ENCODE results near the gene SPDYE17. TPM values are rescaled to one million over a fixed set of nuclear protein-coding genes. Genes with fewer than 3 reads are reported as not detected.
"Not testable (repeated sequence)": the region's sequence is repeated elsewhere in the genome, so short reads cannot be mapped to it uniquely, and the experiment has no call there.

SPDYE17 gene
- total RNA-seq, 1 experiment from 2014 or later = not detected

- H3K27me3 Mint-ChIP-seq (ENCODE audit: low read depth); H3K27ac ChIP-seq (ENCODE audit: insufficient read length, low read depth, low read length); H3T11ph ChIP-seq (ENCODE audit: low read length); H2BK5ac ChIP-seq (ENCODE audit: insufficient read length, low read length); H2BK12ac ChIP-seq (ENCODE audit: insufficient read length, low read depth, low read length); H4K5ac ChIP-seq (ENCODE audit: insufficient read length, low read depth, low read length); H2AFZ ChIP-seq (ENCODE audit: low read length); H4K91ac ChIP-seq (ENCODE audit: insufficient read length, low read depth, low read length); H3K36me3 Mint-ChIP-seq (ENCODE audit: insufficient read depth in 1 of 3, low read depth in 3 of 3); H4K20me1 ChIP-seq (ENCODE audit: control insufficient read depth, insufficient read depth, insufficient read length); H3K27me3 ChIP-seq (ENCODE audit: insufficient read depth, low read length); H3K4me3 Mint-ChIP-seq; H2BK120ac ChIP-seq (ENCODE audit: low read depth, low read length, poor library complexity, severe bottlenecking); H2BK15ac ChIP-seq (ENCODE audit: low read depth, low read length); H3K56ac ChIP-seq (ENCODE audit: insufficient read length, low read depth, low read length); H2AK5ac ChIP-seq (ENCODE audit: insufficient read length, low read length); H3K79me2 ChIP-seq (ENCODE audit: insufficient read depth, low read length); H3K9me3 Mint-ChIP-seq; H3K27ac Mint-ChIP-seq; H3K9ac ChIP-seq (ENCODE audit: extremely low read depth, insufficient read length, low read length); H3K9me3 ChIP-seq (ENCODE audit: control insufficient read depth, low read depth, low read length); H3K23me2 ChIP-seq (ENCODE audit: insufficient read length, low read depth, low read length, poor library complexity, severe bottlenecking); H4K8ac ChIP-seq (replicated peaks; ENCODE audit: insufficient read length, low read depth, low read length); H3K14ac ChIP-seq (ENCODE audit: insufficient read depth, low read length); H3K4me2 ChIP-seq (ENCODE audit: insufficient read depth, insufficient read length, low read length); H3K4me1 ChIP-seq (ENCODE audit: insufficient read depth, low read length); H3K79me1 ChIP-seq (ENCODE audit: insufficient read depth, low read depth, low read length, poor library complexity, severe bottlenecking); H3K4ac ChIP-seq (ENCODE audit: low read depth, low read length); H3K4me1 Mint-ChIP-seq; H3K23ac ChIP-seq (ENCODE audit: insufficient read length, low read depth, low read length); H3K18ac ChIP-seq (ENCODE audit: insufficient read length, low read depth, low read length); DNase-seq; H2BK20ac ChIP-seq (ENCODE audit: low read depth, low read length, poor library complexity, severe bottlenecking): not testable (repeated sequence)
- TF ChIP-seq CTCF (conservative IDR thresholded peaks at IDR 0.05) = peak; percentile 28; the same call in 1 of the 3 replicates
- WGBS (ENCODE audit: extremely low coverage, insufficient read length, low lambda C conversion rate) = no CpG with 5 or more reads among the region's 37 CpGs
These were observed 32.6 kb downstream of the SPDYE17 start for GRCh38 chr7:76999474-77000107.

- H3K27ac Mint-ChIP-seq; H2BK20ac ChIP-seq (ENCODE audit: low read depth, low read length, poor library complexity, severe bottlenecking); H2BK15ac ChIP-seq (ENCODE audit: low read depth, low read length); H2BK12ac ChIP-seq (ENCODE audit: insufficient read length, low read depth, low read length); H3K9ac ChIP-seq (ENCODE audit: extremely low read depth, insufficient read length, low read length); H2AFZ ChIP-seq (ENCODE audit: low read length); H3K27ac ChIP-seq (ENCODE audit: insufficient read length, low read depth, low read length); H4K8ac ChIP-seq (replicated peaks; ENCODE audit: insufficient read length, low read depth, low read length); H3K4me2 ChIP-seq (ENCODE audit: insufficient read depth, insufficient read length, low read length); H3T11ph ChIP-seq (ENCODE audit: low read length); H3K4ac ChIP-seq (ENCODE audit: low read depth, low read length); H3K79me1 ChIP-seq (ENCODE audit: insufficient read depth, low read depth, low read length, poor library complexity, severe bottlenecking); H3K56ac ChIP-seq (ENCODE audit: insufficient read length, low read depth, low read length); H3K4me1 Mint-ChIP-seq; H3K27me3 ChIP-seq (ENCODE audit: insufficient read depth, low read length); H4K20me1 ChIP-seq (ENCODE audit: control insufficient read depth, insufficient read depth, insufficient read length); H2BK5ac ChIP-seq (ENCODE audit: insufficient read length, low read length); H3K27me3 Mint-ChIP-seq (ENCODE audit: low read depth); H4K91ac ChIP-seq (ENCODE audit: insufficient read length, low read depth, low read length); H3K4me1 ChIP-seq (ENCODE audit: insufficient read depth, low read length); H3K4me3 Mint-ChIP-seq; H3K23ac ChIP-seq (ENCODE audit: insufficient read length, low read depth, low read length); H3K14ac ChIP-seq (ENCODE audit: insufficient read depth, low read length); H2BK120ac ChIP-seq (ENCODE audit: low read depth, low read length, poor library complexity, severe bottlenecking); H3K79me2 ChIP-seq (ENCODE audit: insufficient read depth, low read length); H3K9me3 ChIP-seq (ENCODE audit: control insufficient read depth, low read depth, low read length); H3K23me2 ChIP-seq (ENCODE audit: insufficient read length, low read depth, low read length, poor library complexity, severe bottlenecking); H3K9me3 Mint-ChIP-seq; H2AK5ac ChIP-seq (ENCODE audit: insufficient read length, low read length); H4K5ac ChIP-seq (ENCODE audit: insufficient read length, low read depth, low read length); DNase-seq: not testable (repeated sequence)
- no CpG with 5 or more reads among the region's 11 CpGs for WGBS (ENCODE audit: extremely low coverage, insufficient read length, low lambda C conversion rate)
- peaks cover 4 to 11% (median 6%) of the 10 kb centered on the region in 3 experiments; a peak in 5 of 7 replicates for H3K36me3 Mint-ChIP-seq (ENCODE audit: insufficient read depth in 1 of 3, low read depth in 3 of 3)
- H3K18ac ChIP-seq (ENCODE audit: insufficient read length, low read depth, low read length) = peak overlapping the region; percentile 41
These were observed 33.3 kb downstream of the SPDYE17 start for GRCh38 chr7:76998764-76999450.

Data from H9 (cell line).